GM19455 (cell line): ENCODE data around the gene FMN1.

ENCODE experiments used
- ATAC-seq: cut with Tn5 transposase; IDR thresholded peaks from one replicate; pipeline ENCODE4 v1.9.1; 2021; ENCODE audit not compliant: unreplicated experiment

The FMN1 gene

GRCh38 chr15:32802286-32802936, 392.1 kb downstream of the FMN1 start:
- no peak for ATAC-seq

GRCh38 chr15:32799936-32800535, 394.5 kb downstream of the FMN1 start:
- no peak for ATAC-seq

- no peak for ATAC-seq
Measured at GRCh38 chr15:32796856-32797255, 397.7 kb downstream of the FMN1 start.

- ATAC-seq, result no peak
Measured at GRCh38 chr15:32794973-32795372, 399.5 kb downstream of the FMN1 start.

- no peak for ATAC-seq
Measured at GRCh38 chr15:32792436-32792835, 402.1 kb downstream of the FMN1 start.

- no peak for ATAC-seq
Measured at GRCh38 chr15:32790352-32790999, 404.0 kb downstream of the FMN1 start.

- ATAC-seq, result no peak
Measured at GRCh38 chr15:32787949-32788348, 406.6 kb downstream of the FMN1 start.

GRCh38 chr15:32786906-32787305, 407.6 kb downstream of the FMN1 start:
- no peak for ATAC-seq

- no peak for ATAC-seq
Measured at GRCh38 chr15:32784581-32784980, 409.9 kb downstream of the FMN1 start.

GRCh38 chr15:32781781-32782180, 412.7 kb downstream of the FMN1 start:
- ATAC-seq, result no peak

- no peak for ATAC-seq
Measured at GRCh38 chr15:32778391-32779176, 415.9 kb downstream of the FMN1 start.

GRCh38 chr15:32775103-32775502, 419.4 kb downstream of the FMN1 start:
- no peak for ATAC-seq

- ATAC-seq, result no peak
Measured at GRCh38 chr15:32774022-32774421, 420.5 kb downstream of the FMN1 start.

- ATAC-seq, result no peak
Measured at GRCh38 chr15:32767236-32767635, 427.3 kb downstream of the FMN1 start.

- ATAC-seq, result no peak
Measured at GRCh38 chr15:32766101-32766500, 428.4 kb downstream of the FMN1 start.

- no peak for ATAC-seq
Measured at GRCh38 chr15:32765236-32765635, 429.3 kb downstream of the FMN1 start.

GRCh38 chr15:32763295-32763694, 431.2 kb downstream of the FMN1 start:
- ATAC-seq, result no peak

- ATAC-seq, result no peak
Measured at GRCh38 chr15:32757426-32757825, 437.1 kb downstream of the FMN1 start.

GRCh38 chr15:32750979-32751378, 443.5 kb downstream of the FMN1 start:
- no peak for ATAC-seq

- ATAC-seq, result no peak
Measured at GRCh38 chr15:32747921-32748342, 446.6 kb downstream of the FMN1 start.

- no peak for ATAC-seq
Measured at GRCh38 chr15:32746116-32746857, 448.2 kb downstream of the FMN1 start.
